SHP77 treated with DMSO at 0.1 percent for 48 hours (cell line): Measurements from ENCODE around the gene PXDC1.

Experiments used
- DNase-seq: peaks from one replicate; lab custom pipeline; 2025; lab: John Stamatoyannopoulos, UW

Gene PXDC1

DNA sequence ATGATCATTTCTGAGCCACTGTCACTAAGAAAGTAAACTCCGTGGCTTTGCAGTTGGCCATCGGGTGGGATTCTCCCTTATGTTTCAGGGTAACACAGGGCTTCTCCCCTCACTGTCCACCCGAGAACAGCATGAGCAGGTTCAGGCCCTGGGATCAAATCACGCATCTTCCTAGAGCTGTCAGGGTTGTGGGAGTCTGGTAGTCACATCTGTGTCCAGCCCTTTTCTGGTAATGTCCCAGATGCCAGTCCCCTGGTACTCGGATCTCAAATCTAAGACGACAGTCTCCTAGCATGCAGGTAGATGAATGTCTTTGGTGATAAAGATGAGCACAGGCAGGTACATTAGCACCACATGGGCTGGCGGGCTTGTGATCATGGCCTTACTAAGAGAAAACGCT lies 4.8 kb downstream of the PXDC1 start:
- DNase-seq: no peak

DNA sequence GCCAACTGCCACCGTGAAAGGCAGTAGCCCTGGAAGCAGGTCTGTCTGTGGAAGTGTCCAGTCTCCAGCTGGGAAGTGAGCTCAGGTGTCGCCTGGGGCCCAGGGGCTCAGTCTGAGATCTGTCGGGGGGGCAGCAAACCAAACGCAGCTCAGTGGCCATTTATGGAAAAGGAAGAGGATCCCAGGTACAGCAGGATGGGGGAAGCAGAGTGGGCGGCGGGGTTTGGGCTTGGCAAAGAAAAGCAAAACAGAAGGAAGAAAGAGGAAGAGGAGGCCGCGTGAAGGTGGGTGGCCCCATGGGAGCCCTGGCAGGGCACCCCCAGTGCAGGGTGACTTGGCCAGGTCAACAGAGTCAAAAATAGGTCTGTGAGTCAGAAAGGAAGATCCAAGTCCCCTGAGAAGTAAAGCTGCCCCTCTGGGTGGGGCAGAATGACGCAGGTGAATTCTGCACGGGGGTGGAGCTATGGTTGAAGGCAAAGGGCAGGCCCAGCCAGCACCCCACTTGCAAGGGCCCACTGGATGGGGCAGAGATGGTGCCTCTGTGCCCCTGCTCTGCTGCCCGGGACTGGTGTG lies 5.3 kb downstream of the PXDC1 start:
- no peak for DNase-seq

DNA sequence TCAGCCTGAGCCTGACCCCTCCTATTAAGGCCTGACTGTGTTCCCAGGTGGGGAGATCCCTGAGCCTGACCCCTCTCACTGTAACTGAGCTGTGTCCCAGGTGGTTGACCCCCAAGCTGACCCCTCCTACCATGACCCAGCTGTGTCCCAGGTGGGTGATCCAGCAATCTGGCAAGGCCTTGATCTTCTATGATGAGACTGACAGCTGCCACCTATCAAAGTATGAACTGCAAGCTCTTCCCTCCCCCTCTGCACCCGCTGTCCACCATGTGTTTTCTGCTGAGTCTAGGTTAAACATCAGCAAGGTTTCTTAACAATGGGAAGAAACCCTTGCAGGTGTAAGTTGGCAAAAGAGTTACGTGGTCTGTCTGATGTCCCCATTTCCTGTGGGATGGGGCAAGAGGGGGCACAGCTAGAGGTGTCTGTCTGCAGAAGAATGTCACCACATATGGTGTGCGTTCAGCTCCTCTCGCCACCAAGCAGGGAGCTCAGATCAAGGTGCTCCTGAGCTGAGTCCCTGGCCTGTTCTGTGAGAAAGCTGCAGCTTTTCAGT lies 5.9 kb downstream of the PXDC1 start:
- DNase-seq: no peak

DNA sequence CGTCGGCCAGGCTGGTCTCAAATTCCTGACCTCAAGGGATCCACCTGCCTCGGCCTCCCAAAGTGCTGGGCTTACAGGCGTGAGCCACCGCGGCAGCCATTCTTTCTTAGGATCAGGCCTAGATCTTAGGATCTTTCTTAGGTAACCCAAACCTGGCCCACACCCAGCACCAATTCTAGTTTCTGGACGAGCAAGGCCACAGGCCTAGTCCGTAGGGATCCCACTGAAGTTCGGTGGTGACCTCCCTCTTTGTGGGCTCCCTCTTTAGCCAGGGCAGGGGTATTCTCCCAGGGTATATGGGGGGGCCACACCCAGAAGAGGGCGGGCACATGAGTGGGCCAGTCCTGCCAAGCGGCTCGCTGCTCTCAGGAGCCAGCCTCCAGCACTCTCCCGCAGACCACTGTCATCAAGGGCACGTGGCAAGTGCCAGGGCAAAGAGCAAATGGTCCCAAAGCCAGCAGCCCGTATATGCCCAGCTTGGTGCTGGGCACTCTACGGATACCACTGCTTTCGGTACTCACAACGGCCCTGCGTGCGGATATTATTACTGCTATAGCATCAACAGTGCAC lies 6.5 kb downstream of the PXDC1 start:
- no peak for DNase-seq

DNA sequence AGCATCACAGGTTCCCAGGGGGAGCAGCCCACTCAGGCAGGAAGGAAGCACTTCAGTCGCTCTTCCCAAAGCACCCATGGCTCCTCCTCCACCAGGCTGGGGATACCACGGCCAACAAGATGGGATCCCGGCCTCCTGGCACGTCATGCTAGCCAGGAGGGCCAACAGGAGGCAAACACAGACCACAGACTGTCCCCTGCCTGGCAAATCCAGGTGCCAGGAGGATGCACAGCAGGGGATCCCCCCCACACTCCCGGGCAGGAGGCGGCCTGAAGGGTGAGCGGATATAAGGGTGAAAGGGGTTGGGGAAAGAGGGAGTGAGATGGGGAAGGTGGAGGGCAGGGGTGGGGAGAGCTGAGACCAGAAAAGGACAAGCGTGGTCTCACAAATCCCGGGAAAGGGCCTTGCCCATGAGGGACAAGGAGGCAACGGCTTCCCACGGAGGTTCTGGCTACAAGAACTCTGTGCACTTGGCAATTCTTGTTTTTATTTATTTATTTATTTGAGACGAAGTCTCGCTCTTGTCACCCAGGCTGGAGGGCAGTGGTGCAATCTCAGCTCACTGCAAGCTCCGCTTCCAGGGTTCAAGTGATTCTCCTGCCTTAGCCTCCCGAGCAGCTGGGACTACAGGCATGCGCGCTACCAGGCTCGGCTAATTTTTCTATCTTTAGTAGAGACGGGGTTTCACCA lies 7.2 kb downstream of the PXDC1 start:
- no peak for DNase-seq

DNA sequence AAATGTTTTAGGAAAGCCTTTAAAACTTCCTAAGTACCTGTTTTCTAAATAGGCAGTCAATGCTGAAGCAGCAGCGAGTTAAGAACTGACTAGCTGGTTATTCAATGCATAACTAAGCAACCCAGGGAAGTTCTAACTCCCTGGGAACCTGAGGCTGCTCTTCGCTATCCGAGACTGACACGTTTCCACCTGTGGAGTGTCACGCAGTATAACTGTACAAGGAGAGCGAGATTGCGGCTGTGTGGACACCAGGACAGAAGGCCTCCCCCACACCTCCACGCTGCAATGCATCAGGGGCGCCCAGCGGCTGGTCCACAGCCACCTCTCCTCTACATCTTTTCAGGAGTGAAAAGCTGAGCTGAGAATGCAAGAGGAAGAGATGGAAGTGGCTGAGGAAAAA lies 8.0 kb downstream of the PXDC1 start:
- no peak for DNase-seq

DNA sequence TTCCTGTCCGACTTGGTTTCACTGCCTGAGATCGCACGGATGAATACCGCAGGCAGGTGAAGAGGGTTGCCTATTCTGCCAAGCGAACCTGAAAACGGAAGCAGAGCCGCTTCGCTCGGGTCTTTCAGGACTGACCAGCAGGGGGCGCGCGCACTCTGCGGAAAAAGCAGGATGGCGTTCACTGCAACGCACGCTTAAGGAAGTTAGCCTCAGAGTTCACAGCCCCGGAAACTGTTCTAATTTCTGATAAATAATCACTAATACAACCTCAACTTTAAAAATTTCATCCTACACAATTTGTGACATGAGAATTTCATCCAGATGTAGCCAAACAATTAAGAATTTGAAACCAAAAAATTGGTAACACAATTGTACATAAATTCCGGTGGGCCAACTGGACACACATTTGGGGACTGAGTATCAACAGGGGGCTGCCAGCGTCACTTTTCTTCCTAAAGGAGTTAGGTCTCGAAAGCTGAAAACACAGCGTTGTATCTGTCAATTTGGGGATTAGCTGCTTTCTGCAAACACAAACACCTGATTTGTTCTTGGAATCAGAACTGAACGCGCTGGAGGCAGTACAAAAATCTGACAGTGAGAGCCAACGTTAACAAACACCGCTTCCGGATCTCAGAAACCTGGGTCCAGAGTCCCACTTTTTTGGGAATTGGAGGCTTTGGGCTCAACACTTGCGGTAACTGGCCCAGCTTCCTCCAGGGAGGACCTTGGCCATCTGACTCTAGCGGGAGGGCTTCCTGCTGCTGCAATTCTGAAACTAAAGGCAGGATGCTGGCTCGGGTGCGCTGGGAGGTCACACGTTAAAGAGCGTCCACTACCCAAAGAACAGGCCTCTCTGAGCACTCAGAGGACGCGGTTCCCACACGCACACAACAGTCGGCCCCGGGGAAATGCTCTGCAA lies 8.8 kb downstream of the PXDC1 start:
- peak; percentile 34 for DNase-seq

DNA sequence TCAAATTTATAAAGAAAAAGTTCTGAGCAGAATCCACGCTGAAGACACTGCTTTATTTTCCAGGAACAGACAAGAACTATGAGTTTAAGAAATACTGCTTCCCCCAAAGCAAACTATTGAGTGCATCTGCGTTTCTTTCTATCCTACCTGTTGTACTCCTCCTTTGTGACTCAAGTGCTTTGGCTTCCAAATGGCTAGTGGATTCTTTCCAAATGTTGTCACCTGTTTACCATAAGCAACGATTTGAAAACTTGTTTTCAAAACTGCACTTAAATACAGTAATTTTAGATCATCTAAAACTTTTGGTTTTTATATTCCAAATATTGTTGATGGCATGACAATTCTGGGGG lies 9.5 kb downstream of the PXDC1 start:
- no peak for DNase-seq

DNA sequence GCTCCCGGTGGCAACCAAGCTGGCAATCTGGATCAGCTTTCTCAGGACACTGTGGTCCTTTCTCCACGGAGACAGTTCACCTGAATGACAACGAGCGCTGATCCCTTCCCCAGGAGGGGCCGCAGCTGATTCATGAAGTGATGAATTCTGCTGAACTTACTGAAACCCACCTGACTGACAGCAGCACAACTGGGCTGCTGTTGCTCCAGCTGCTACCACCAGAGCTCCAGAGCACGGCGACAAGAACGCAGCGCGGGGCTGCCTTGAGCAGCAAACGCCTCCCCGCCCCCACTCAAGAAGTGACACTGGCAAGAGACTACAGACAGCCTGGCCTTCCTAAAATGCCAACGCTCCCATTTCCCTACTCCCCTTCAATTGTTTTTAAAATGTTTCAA lies 10.0 kb downstream of the PXDC1 start:
- DNase-seq: no peak

DNA sequence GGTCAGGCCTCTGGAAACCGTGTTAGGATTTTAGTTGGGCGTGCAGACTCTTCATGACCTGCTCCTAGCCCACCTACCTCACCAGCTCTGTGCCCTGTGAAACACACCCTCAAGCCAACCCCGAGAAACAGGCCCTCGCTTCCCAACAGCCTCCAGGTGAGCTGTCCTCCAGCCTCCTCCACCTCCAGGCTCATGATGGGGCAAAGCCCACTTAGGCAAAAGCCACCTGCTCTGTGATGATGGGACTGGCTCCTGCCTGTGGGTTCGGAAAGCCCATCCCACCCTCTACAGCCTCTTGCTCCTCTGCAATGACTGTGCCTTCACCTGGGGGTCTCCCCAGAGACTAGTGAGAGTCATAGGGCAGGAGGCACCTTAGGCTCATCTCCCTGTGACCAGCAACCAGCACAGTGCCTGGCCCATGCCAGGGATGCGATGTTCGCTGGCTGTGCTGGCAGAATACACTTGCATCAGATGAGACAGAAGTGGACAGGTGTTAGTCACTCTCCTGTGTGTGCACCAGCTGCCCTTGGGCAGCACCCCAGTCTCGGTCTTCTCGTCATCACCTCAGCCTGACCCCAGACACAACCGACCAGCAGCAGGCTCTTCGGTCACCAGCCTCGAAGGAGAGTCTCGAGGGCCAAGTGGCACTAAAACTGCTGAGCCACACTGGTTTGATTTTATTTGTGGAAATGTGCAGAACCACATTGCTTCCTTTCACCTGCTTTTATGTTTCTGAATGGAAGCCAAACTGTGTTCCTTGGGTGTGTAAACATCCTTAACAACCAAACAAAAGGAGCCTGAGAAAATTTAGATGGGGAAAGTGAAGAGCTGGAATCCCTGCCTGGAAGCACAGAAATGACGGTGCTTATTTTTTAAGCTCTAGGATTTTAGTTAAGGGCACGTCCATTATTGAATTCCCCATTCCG lies 10.7 kb downstream of the PXDC1 start:
- no peak for DNase-seq

DNA sequence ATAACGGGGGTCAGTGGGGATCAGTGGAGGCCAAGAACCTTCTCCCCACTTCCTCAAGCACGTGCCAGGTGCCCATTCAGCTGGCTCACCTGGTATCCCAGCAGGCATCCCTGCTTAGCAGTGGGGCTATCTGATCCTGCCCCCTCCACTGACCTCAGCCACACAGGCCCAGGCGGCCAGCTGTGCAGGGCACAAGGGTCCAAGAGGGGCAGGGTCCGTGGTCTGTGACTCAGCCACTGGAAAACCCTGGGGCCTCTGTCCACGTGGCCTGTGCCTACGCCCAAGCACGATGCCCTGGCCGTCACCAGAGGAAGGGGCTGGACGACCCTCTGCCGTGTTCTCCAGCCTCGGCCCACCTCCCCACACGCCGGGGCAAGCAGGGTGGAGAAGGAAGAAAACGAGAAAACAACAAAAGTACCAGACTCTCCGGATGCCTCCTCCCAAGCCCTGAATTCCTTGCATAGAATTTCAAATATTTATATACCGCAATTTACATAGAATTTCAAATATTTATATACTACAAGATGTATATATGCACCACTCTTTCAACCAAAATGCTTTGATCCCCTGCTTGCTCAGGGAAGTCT lies 12.1 kb downstream of the PXDC1 start:
- DNase-seq: no peak

DNA sequence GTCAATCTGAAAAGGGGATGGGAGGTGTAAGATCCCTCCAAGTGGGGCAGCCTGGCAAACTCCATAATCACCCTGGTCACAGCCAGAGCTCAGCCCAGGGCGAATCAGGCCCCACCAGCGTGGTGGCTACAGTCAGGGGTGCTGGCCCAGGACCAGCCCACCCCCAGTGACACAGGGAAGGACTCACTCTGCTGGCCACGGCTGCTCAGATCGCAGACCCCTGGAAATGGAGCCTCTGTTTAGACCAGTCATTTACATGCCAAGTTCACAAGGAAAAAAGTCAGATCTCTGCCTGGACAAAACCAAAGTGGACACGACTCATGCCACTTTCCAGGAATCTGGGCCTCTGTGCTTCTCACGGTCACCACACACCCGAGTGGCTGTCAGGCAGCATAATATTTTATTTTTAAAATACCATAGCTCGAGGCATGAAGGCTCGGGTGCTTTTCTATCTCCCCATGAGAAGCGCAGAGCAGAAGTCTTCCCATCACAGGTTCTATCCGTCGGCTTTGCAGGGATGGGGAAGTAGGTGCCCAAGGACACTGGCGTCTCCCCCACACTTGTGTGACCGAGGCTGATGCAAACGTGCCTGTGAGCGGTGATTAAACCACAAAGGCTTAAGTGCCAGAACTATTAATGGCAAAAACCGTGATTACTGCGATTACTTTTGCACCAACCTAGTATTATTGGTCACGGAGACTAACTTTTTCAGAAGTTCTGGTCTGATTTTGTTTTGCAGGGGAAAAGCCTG lies 13.0 kb downstream of the PXDC1 start:
- DNase-seq: no peak

DNA sequence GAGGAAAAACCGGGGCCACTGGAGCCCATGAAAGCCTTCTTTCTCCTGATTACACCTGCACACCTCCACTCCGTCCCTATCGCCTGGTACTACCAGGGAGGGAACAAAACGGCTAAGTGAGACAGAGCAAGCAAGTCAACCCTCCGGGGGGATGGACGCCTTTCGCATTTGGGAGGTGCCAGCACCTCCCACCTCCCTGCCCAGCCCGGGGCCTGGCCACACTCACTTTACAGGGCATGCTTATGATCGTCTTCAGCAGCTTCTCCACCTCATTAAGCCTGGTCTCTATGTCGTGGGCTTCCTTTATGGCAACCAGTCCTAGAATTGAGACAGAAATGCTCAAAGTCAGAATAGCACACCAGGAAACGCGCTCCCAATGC lies 13.7 kb downstream of the PXDC1 start:
- no peak for DNase-seq

DNA sequence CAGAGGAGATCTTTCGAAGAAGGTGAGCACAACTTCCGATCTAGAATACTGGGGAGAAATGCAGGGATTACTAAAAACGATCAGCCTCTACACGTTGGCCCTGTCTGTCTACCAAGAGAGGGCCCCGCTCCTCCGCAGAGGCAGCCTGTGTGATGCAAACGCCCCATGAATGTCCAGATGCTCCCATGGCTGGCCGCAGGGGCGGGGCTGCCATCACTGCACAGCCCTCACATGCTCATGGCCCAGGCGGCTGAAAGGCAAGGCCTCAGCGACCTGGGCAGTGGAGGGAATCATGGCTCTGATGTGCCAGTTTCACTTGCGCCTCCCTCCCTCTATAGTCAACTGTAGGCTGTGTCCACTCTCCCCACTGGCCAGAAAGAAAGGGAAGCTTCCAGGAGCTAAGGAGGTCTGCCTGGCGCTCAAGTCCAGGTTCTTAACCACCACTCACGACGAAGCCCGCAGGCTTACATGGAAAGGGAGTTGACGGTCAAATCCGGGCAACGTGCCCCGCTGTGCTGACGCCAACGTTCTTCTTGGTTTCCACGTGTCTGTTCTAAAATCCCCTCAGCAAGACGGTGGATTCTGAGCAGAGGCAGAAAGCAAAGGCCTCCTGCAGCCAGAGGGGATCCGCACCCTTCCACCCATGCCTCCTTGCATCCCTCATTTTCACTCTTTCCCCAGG lies 14.2 kb downstream of the PXDC1 start:
- DNase-seq: no peak

DNA sequence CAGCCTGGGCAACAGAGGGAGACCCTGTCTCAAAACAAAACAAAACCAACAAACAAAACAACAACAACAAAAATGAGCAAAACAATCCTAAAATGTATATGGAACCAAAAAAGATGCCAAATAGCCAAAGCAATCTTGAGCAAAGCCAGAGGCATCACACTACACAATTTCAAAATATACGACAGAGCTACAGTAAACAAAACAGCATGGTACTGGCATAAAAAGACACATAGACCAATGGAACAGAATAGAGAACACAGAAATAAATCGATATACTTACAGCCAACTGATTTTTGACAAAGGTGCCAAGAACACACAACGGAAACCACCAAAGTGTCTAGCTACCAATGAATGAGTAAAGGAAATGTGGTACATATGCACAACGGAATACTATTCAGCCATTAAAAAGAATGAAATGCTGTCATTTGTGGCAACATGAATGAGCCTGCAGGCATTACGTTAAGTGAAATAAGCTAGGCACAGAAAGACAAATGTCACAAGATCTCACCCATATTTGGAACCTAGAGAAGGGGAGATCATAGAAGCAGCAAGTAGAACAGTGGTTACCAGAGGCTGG lies 16.4 kb downstream of the PXDC1 start:
- no peak for DNase-seq

DNA sequence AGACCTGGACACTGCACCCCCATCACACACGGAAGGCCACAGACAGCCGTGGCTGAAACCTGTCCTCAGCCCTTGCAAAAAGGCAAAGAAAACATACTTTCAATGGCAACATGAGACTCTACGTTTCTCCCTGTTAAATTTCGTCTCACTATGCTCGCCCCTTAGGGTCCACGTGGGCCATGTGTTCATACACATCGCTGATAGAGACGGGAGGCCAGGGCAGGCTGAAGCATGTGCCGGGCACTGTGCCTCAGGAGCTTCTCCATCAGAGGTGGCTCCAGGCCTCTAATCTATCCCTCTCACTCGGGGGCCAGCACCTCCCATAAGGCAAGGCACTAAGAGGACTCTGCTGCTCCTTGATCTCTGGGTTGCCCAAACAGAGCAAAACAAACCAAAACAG lies 17.5 kb downstream of the PXDC1 start:
- DNase-seq: no peak

DNA sequence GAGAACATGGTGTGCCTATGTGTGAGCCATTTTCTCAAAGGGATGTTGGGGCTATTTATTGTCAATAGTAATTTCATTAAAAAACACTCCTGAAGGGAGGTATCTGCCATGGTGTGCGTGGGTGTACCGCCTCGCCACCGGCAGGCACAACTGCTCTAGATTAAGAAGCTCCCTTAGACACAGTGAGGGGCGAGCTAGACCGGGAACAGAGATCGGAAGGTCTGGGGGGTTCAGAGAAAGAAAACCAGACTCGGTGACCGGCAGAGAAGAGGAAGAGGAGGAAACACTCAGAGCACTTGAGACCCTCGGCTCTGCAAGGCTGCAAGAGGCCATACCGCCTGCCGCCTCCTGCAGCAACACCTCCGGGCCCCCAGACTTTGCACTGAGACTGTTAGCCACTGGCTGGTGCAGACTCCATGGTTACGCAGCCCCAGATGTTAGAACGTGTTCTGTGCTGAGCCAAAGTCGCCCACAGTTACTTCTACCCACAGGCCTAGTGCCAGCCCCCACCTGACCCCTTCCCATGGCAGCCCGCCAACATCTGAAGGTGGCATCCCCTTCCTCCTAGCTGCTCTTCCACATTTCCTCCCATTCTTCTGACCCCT lies 18.1 kb downstream of the PXDC1 start:
- no peak for DNase-seq

DNA sequence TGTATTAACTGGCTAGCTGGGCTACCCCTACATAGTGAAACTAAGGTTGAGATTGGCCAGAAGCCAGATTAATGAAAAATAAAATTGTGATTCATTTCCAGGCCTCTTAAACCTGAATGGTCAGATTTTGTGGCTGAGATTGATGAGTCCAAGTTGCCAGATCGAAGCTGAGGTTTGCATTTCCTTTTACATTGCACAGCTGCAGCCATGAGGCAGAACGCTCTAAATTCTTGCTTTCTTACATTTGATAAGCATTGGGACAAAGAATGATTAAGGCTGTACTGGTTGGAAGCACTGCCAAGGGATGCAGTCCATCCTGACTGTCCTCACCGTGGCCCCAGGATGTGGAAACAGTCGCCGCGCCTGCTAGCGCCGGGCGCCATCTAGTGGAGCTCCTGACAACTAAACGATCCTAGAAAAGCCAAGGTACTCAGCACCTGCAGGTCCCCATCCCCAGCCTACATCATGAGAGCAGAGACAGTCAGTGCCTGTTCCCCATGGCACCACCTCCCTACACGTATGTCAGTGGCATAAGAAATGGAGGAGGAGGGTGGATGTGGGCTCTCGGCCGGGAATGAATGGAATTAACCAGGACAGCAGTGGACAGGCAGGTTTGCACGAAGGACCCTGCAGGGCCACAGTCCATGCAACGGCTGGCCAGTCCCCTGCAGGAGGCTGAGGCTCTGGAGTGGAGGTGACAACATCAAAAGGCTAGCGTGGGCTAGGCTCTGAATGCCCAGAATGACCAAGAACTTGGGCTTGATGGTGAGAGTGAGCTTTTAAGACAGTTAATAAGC lies 19.0 kb downstream of the PXDC1 start:
- peak; percentile 57 for DNase-seq
